GM19397 (cell line): ENCODE data around the gene SNX14.
"Not testable (repeated sequence)": the region's sequence is repeated elsewhere in the genome, so short reads cannot be mapped to it uniquely, and the experiment has no call there.

ENCODE experiments used
- ATAC-seq: cut with Tn5 transposase; IDR thresholded peaks from one replicate; pipeline ENCODE4 v1.9.1; 2021; ENCODE audit warnings: mild to moderate bottlenecking, moderate library complexity; ENCODE audit not compliant: unreplicated experiment

Gene SNX14

GRCh38 chr6:85593438-85594196 is at the start of gene SNX14:
SNX14 (minus strand) TSS chr6:85593858; CDS start chr6:85593718, 140 bp downstream.
- ATAC-seq: peak; percentile 89

- ATAC-seq: peak; percentile 71
These were observed 49.3 kb upstream of the SNX14 start, which contains the start of gene SYNCRIP for GRCh38 chr6:85642774-85643536. SYNCRIP (minus strand) TSS chr6:85642886; CDS start chr6:85641439, 1,447 bp downstream.

- no peak for ATAC-seq
These were observed 48.5 kb upstream of the SNX14 start for GRCh38 chr6:85641897-85642773.

- no peak for ATAC-seq
These were observed 47.9 kb upstream of the SNX14 start for GRCh38 chr6:85641522-85641896.

GRCh38 chr6:85640821-85641220 is 47.2 kb upstream of the SNX14 start:
- ATAC-seq: no peak

GRCh38 chr6:85637579-85637978 is 43.9 kb upstream of the SNX14 start:
- no peak for ATAC-seq

- no peak for ATAC-seq
These were observed 38.7 kb upstream of the SNX14 start for GRCh38 chr6:85632164-85632942.

- ATAC-seq: not testable (repeated sequence)
These were observed 37.5 kb upstream of the SNX14 start for GRCh38 chr6:85631117-85631516.

- ATAC-seq: no peak
These were observed 34.7 kb upstream of the SNX14 start for GRCh38 chr6:85628353-85628752.

GRCh38 chr6:85620308-85620707 is 26.6 kb upstream of the SNX14 start:
- no peak for ATAC-seq

GRCh38 chr6:85614780-85615179 is 21.1 kb upstream of the SNX14 start:
- no peak for ATAC-seq

GRCh38 chr6:85612690-85613474 is 19.2 kb upstream of the SNX14 start:
- no peak for ATAC-seq

GRCh38 chr6:85610182-85610895 is 16.7 kb upstream of the SNX14 start:
- ATAC-seq: no peak

GRCh38 chr6:85602100-85602499 is 8.4 kb upstream of the SNX14 start:
- no peak for ATAC-seq

- no peak for ATAC-seq
These were observed 7.2 kb upstream of the SNX14 start for GRCh38 chr6:85600713-85601313.

GRCh38 chr6:85594197-85594930 is 706 bp upstream of the SNX14 start:
- ATAC-seq: peak; percentile 4

- ATAC-seq: no peak
These were observed 1.6 kb downstream of the SNX14 start for GRCh38 chr6:85592033-85592432.

GRCh38 chr6:85591207-85591606 is 2.5 kb downstream of the SNX14 start:
- ATAC-seq: no peak
